GM23338 (cell line): ENCODE measurements around the gene USP15. TPM values are rescaled to one million over a fixed set of nuclear protein-coding genes. Genes with fewer than 3 reads are reported as not detected.

ENCODE experiments used
- ATAC-seq: fragments of 200-7000 bp; cut with Tn5 transposase; 3 replicates; pipeline ENCODE4 v1.9.1; 2020
- DNase-seq: peaks from one replicate; pipeline ENCODE4 v3.0.0-alpha.2; 2015; ENCODE audit warnings: low spot score
- H2AFZ ChIP-seq: fragments of 200-600 bp; sonication (generic); 2 replicates; pipeline ENCODE4 v1.8.0; 2016; ENCODE audit warnings: antibody characterized with exemption, mild to moderate bottlenecking, moderate library complexity
- H3F3A ChIP-seq: fragments of 200-600 bp; sonication (generic); replicated peaks from 2 replicates; pipeline ENCODE4 v1.8.0; 2017; ENCODE audit warnings: antibody characterized with exemption, mixed run types, low read depth
- H3K27ac ChIP-seq: fragments of 200-600 bp; sonication (generic); 2 replicates; pipeline ENCODE4 v1.6.1; 2016; ENCODE audit warnings: low read depth
- H3K27me3 ChIP-seq: fragments of 200-600 bp; sonication (generic); 2 replicates; pipeline ENCODE4 v1.8.0; 2016; ENCODE audit warnings: mild to moderate bottlenecking, mixed run types, moderate library complexity; ENCODE audit not compliant: insufficient read depth
- H3K36me3 ChIP-seq: fragments of 200-600 bp; sonication (generic); 2 replicates; pipeline ENCODE4 v1.8.0; 2016; ENCODE audit warnings: mild to moderate bottlenecking; ENCODE audit not compliant: insufficient read depth
- H3K4me1 ChIP-seq: fragments of 200-600 bp; sonication (generic); 2 replicates; pipeline ENCODE4 v1.8.0; 2016; ENCODE audit warnings: mild to moderate bottlenecking, moderate library complexity; ENCODE audit not compliant: insufficient read depth
- H3K4me2 ChIP-seq: fragments of 200-600 bp; sonication (generic); 2 replicates; pipeline ENCODE4 v1.7.1; 2017; ENCODE audit warnings: mixed run types
- H3K4me3 ChIP-seq: fragments of 200-600 bp; sonication (generic); 2 replicates; pipeline ENCODE4 v1.6.1; 2016; ENCODE audit warnings: mixed run types
- H3K79me2 ChIP-seq: fragments of 200-600 bp; sonication (generic); replicated peaks from 2 replicates; pipeline ENCODE4 v1.8.0; 2017; ENCODE audit warnings: mild to moderate bottlenecking; ENCODE audit not compliant: insufficient read depth
- H3K9me2 ChIP-seq: fragments of 200-600 bp; sonication (generic); 2 replicates; pipeline ENCODE4 v1.8.0; 2017; ENCODE audit not compliant: insufficient read depth
- H4K20me1 ChIP-seq: fragments of 200-600 bp; sonication (generic); replicated peaks from 2 replicates; pipeline ENCODE4 v1.8.0; 2017; ENCODE audit warnings: mild to moderate bottlenecking; ENCODE audit not compliant: insufficient read depth
- H3K27ac Mint-ChIP-seq: 2 replicates; pipeline ENCODE4 v1.8.0; 2020; ENCODE audit warnings: inconsistent platforms, mild to moderate bottlenecking, moderate library complexity, mixed read lengths
- H3K27me3 Mint-ChIP-seq: 3 replicates; pipeline ENCODE4 v1.8.0; 2022; ENCODE audit warnings: low read depth, mild to moderate bottlenecking, moderate library complexity, mixed read lengths, inconsistent platforms; ENCODE audit not compliant: insufficient read depth, poor library complexity
- H3K36me3 Mint-ChIP-seq: 3 replicates; pipeline ENCODE4 v1.8.0; 2021; ENCODE audit warnings: low read depth, mild to moderate bottlenecking, inconsistent platforms, moderate library complexity, mixed read lengths
- H3K4me1 Mint-ChIP-seq: 3 replicates; pipeline ENCODE4 v1.8.0; 2020; ENCODE audit warnings: mild to moderate bottlenecking, inconsistent platforms, mixed read lengths
- H3K4me3 Mint-ChIP-seq: 3 replicates; pipeline ENCODE4 v1.8.0; 2021; ENCODE audit warnings: moderate library complexity, mild to moderate bottlenecking, inconsistent platforms, mixed read lengths
- H3K9me3 Mint-ChIP-seq: 3 replicates; pipeline ENCODE4 v1.8.0; 2020; ENCODE audit warnings: moderate library complexity, mild to moderate bottlenecking, inconsistent platforms, mixed read lengths
- EZH2phosphoT487 ChIP-seq: fragments of 200-600 bp; sonication (generic); IDR thresholded peaks from one replicate; pipeline ENCODE4 v1.8.1; 2018; ENCODE audit warnings: antibody characterized with exemption; ENCODE audit not compliant: unreplicated experiment
- ZNF114 ChIP-seq: fragments of 250-450 bp; sonication (Bioruptor Pico); IDR thresholded peaks from 2 replicates; pipeline ENCODE4 v1.5.0; 2020; ENCODE audit warnings: mild to moderate bottlenecking, moderate library complexity
- ZNF331 ChIP-seq: fragments of 250-450 bp; sonication (Bioruptor Pico); IDR thresholded peaks from 2 replicates; pipeline ENCODE4 v1.5.0; 2020; ENCODE audit warnings: low read depth, mild to moderate bottlenecking, moderate library complexity
- ZNF462 ChIP-seq: fragments of 250-450 bp; sonication (Bioruptor Pico); IDR thresholded peaks from 2 replicates; pipeline ENCODE4 v1.5.0; 2020; ENCODE audit warnings: mild to moderate bottlenecking, moderate library complexity
- polyA plus RNA-seq: library from polyadenylated mRNA; unstranded; fragments of >200 nt; fragmentation: Nextera tagmentation; extraction: Ambion mirVana; gene quantifications from 2 replicates; pipeline ENCODE4 v1.2.1, GENCODE V29; 2016
- total RNA-seq: library from RNA; depleted of rRNA; stranded (reverse); fragments of >200 nt; shearing (Covaris generic); gene quantifications from 2 replicates; pipeline ENCODE4 v1.2.3, GENCODE V29; 2014
- TF ChIP-seq, protein P1 (sequence below): IDR thresholded peaks from one replicate; pipeline ENCODE4 v1.6.1; 2018; ENCODE audit warnings: antibody characterized with exemption; ENCODE audit not compliant: unreplicated experiment
- TF ChIP-seq, protein P2 (sequence below), 2 experiments: fragments of 200-600 bp in 1 of 2; sonication (generic) in 1 of 2; conservative IDR thresholded peaks; 2 replicates each; pipeline versions ENCODE4 v1.5.1 to v1.6.1; 2016 to 2017; ENCODE audit warnings: antibody characterized with exemption in 2 of 2, low read depth in 2 of 2, mild to moderate bottlenecking in 2 of 2, moderate library complexity in 1 of 2

The USP15 gene
- total and polyA plus RNA-seq, 2 experiments from 2014 or later: 29.5 to 60.3 TPM

- Histone ChIP-seq H3K4me3 (no peak overlapping the region), H4K20me1 (peaks cover 40% of the 10 kb centered on the region), H3K4me2 (no peak overlapping the region), H3K79me2 (peaks cover 97% of the 10 kb centered on the region), H3K27ac (no peak overlapping the region), H3K27me3 (no peaks in the 10 kb centered on the region), H2AFZ (no peak overlapping the region), H3F3A (no peaks in the 10 kb centered on the region), H3K4me1 (no peaks in the 10 kb centered on the region), H3K9me2 (no peaks in the 10 kb centered on the region), H3K36me3 (no peaks in the 10 kb centered on the region)
- Mint-ChIP-seq H3K27ac (no peak overlapping the region), H3K4me1 (no peaks in the 10 kb centered on the region), H3K9me3 (no peaks in the 10 kb centered on the region), H3K4me3 (no peak overlapping the region), H3K27me3 (no peaks in the 10 kb centered on the region), H3K36me3 (no peaks in the 10 kb centered on the region)
- DNase-seq (no peak), ATAC-seq (no peak)
- TF ChIP-seq EZH2phosphoT487 (no peak), ZNF331 (CRISPR knock-in tag) (no peak), ZNF462 (CRISPR knock-in tag) (no peak), ZNF114 (CRISPR knock-in tag) (no peak)
- TF ChIP-seq, protein P1, sequence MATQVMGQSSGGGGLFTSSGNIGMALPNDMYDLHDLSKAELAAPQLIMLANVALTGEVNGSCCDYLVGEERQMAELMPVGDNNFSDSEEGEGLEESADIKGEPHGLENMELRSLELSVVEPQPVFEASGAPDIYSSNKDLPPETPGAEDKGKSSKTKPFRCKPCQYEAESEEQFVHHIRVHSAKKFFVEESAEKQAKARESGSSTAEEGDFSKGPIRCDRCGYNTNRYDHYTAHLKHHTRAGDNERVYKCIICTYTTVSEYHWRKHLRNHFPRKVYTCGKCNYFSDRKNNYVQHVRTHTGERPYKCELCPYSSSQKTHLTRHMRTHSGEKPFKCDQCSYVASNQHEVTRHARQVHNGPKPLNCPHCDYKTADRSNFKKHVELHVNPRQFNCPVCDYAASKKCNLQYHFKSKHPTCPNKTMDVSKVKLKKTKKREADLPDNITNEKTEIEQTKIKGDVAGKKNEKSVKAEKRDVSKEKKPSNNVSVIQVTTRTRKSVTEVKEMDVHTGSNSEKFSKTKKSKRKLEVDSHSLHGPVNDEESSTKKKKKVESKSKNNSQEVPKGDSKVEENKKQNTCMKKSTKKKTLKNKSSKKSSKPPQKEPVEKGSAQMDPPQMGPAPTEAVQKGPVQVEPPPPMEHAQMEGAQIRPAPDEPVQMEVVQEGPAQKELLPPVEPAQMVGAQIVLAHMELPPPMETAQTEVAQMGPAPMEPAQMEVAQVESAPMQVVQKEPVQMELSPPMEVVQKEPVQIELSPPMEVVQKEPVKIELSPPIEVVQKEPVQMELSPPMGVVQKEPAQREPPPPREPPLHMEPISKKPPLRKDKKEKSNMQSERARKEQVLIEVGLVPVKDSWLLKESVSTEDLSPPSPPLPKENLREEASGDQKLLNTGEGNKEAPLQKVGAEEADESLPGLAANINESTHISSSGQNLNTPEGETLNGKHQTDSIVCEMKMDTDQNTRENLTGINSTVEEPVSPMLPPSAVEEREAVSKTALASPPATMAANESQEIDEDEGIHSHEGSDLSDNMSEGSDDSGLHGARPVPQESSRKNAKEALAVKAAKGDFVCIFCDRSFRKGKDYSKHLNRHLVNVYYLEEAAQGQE: no peak
- TF ChIP-seq, protein P2, sequence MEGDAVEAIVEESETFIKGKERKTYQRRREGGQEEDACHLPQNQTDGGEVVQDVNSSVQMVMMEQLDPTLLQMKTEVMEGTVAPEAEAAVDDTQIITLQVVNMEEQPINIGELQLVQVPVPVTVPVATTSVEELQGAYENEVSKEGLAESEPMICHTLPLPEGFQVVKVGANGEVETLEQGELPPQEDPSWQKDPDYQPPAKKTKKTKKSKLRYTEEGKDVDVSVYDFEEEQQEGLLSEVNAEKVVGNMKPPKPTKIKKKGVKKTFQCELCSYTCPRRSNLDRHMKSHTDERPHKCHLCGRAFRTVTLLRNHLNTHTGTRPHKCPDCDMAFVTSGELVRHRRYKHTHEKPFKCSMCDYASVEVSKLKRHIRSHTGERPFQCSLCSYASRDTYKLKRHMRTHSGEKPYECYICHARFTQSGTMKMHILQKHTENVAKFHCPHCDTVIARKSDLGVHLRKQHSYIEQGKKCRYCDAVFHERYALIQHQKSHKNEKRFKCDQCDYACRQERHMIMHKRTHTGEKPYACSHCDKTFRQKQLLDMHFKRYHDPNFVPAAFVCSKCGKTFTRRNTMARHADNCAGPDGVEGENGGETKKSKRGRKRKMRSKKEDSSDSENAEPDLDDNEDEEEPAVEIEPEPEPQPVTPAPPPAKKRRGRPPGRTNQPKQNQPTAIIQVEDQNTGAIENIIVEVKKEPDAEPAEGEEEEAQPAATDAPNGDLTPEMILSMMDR (conservative IDR thresholded peaks at IDR 0.05; ENCODE audit: low read depth in 2 of 2): no peak
These were observed 9.4 kb downstream of the USP15 start for GRCh38 chr12:62269464-62270228.
